Measurements from ENCODE around the gene KCTD7. TPM values are rescaled to one million over a fixed set of nuclear protein-coding genes. Genes with fewer than 3 reads are reported as not detected.
A peak's percentile ranks its signal among the peaks of the same experiment; 100 is the strongest.
"Not testable (repeated sequence)": the region's sequence is repeated elsewhere in the genome, so short reads cannot be mapped to it uniquely, and the experiment has no call there.

KCTD7 gene
- total RNA-seq, 1 experiment from 2014 or later = 3.9 TPM

DNA sequence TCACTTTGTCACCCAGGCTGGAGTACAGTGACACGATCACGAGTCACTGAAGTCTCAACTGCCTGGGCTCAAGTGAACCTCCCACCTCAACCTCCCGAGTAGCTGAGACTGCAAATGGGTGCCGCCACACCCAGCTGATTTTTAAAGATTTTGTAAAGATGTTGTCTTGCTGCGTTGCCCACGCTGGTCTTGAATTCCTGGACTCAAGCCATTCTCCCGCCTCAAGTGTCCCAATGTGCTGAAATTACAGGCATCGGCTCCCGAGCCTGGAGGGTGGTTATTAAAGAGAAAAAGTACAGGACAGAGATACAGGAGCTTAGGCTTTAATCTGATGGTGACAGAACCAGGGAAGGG lies 55.1 kb downstream of the KCTD7 start:
- Histone ChIP-seq H3K4me1 (ENCODE audit: control insufficient read depth in 1 of 2, insufficient read depth in 2 of 2, low read length in 2 of 2) (peaks cover 6 to 21% of the 10 kb centered on the region in 2 experiments; a peak in 3 of 4 replicates), H3K4me2 (ENCODE audit: low read length) (peak overlapping the region; percentile 28; the same call in 1 of the 2 replicates), H3K27ac (ENCODE audit: low read depth, low read length) (no peak overlapping the region), H3K4me3 (replicated peaks in 1 of 2; ENCODE audit: low read depth in 1 of 2, low read length in 2 of 2) (no peak overlapping the region), H2AFZ (ENCODE audit: low read depth, low read length, poor library complexity, severe bottlenecking) (no peak overlapping the region), H3K9me3 (ENCODE audit: control insufficient read depth in 1 of 2, insufficient read depth in 1 of 2, low read depth in 1 of 2, low read length in 2 of 2) (no peaks in the 10 kb centered on the region), H4K20me1 (ENCODE audit: insufficient read depth) (no peaks in the 10 kb centered on the region), H3K79me2 (ENCODE audit: insufficient read depth, low read length) (peaks cover 48% of the 10 kb centered on the region), H3K9ac (ENCODE audit: low read length) (no peak overlapping the region), H3K9me2 (ENCODE audit: insufficient read depth) (no peaks in the 10 kb centered on the region), H3K27me3 (ENCODE audit: insufficient read depth, low read length) (no peaks in the 10 kb centered on the region), H3K36me3 (ENCODE audit: control insufficient read depth in 1 of 2, insufficient read depth in 2 of 2, low read length in 2 of 2) (no peaks in the 10 kb centered on the region)
- BruUV-seq (replicated peaks) = no TSS peak
- DNase-seq (ENCODE audit: low read depth, low spot score) = no peak
- no peak for ATAC-seq
- ChIA-PET POLR2A (no interaction called here), CTCF (no interaction called here), RAD21 (ENCODE audit: low non-redundant PET in 1 of 2, low total read pairs in 2 of 2, uncharacterized antibody in 2 of 2, unreplicated experiment in 2 of 2) (no interaction called here)
- intact Hi-C loops (cut with micrococcal nuclease) = no loop called here
- no peak for TF ChIP-seq JUND (IDR thresholded peaks at IDR 0.05)
- TF ChIP-seq, protein P1, sequence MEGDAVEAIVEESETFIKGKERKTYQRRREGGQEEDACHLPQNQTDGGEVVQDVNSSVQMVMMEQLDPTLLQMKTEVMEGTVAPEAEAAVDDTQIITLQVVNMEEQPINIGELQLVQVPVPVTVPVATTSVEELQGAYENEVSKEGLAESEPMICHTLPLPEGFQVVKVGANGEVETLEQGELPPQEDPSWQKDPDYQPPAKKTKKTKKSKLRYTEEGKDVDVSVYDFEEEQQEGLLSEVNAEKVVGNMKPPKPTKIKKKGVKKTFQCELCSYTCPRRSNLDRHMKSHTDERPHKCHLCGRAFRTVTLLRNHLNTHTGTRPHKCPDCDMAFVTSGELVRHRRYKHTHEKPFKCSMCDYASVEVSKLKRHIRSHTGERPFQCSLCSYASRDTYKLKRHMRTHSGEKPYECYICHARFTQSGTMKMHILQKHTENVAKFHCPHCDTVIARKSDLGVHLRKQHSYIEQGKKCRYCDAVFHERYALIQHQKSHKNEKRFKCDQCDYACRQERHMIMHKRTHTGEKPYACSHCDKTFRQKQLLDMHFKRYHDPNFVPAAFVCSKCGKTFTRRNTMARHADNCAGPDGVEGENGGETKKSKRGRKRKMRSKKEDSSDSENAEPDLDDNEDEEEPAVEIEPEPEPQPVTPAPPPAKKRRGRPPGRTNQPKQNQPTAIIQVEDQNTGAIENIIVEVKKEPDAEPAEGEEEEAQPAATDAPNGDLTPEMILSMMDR (IDR thresholded peaks at IDR 0.05 in 2 of 3, conservative IDR thresholded peaks at IDR 0.05 in 1 of 3; ENCODE audit: borderline replicate concordance in 1 of 3, insufficient read depth in 1 of 3, low read depth in 2 of 3, low read length in 2 of 3) = no peak
- no peak for TF ChIP-seq RAD21 (IDR thresholded peaks at IDR 0.05; ENCODE audit: low read depth)

- Histone ChIP-seq H3K79me2 (ENCODE audit: insufficient read depth, low read length) (peaks cover 44% of the 10 kb centered on the region), H3K4me1 (ENCODE audit: control insufficient read depth in 1 of 2, insufficient read depth in 2 of 2, low read length in 2 of 2) (peaks cover 6 to 21% of the 10 kb centered on the region in 2 experiments; a peak in 3 of 4 replicates)
- H3K4me2 ChIP-seq (ENCODE audit: low read length); H4K20me1 ChIP-seq (ENCODE audit: insufficient read depth); H3K9ac ChIP-seq (ENCODE audit: low read length); H3K27ac ChIP-seq (ENCODE audit: low read depth, low read length); BruUV-seq (replicated peaks); DNase-seq (ENCODE audit: low read depth, low spot score); ATAC-seq; H3K9me3 ChIP-seq (ENCODE audit: control insufficient read depth in 1 of 2, insufficient read depth in 1 of 2, low read depth in 1 of 2, low read length in 2 of 2); CTCF ChIA-PET; RAD21 ChIA-PET (ENCODE audit: low non-redundant PET in 1 of 2, low total read pairs in 2 of 2, uncharacterized antibody in 2 of 2, unreplicated experiment in 2 of 2); intact Hi-C loops (cut with micrococcal nuclease); H3K4me3 ChIP-seq (replicated peaks in 1 of 2; ENCODE audit: low read depth in 1 of 2, low read length in 2 of 2); H3K36me3 ChIP-seq (ENCODE audit: control insufficient read depth in 1 of 2, insufficient read depth in 2 of 2, low read length in 2 of 2); H3K9me2 ChIP-seq (ENCODE audit: insufficient read depth); H3K27me3 ChIP-seq (ENCODE audit: insufficient read depth, low read length); H2AFZ ChIP-seq (ENCODE audit: low read depth, low read length, poor library complexity, severe bottlenecking): not testable (repeated sequence)
- POLR2A ChIA-PET = interaction anchor here (0.6 kb wide), 1 partner anchor 8 kb away, joined by 4 read pairs; no protein-coding TSS in a partner anchor
Measured at GRCh38 chr7:66685663-66686062, 57.0 kb downstream of the KCTD7 start.
